HepG2 (cell line): ENCODE results near the gene NAALAD2. TPM values are rescaled to one million over a fixed set of nuclear protein-coding genes. Genes with fewer than 3 reads are reported as not detected.
"Not testable (repeated sequence)": the region's sequence is repeated elsewhere in the genome, so short reads cannot be mapped to it uniquely, and the experiment has no call there.

Experiments
- ATAC-seq: fragments of 200-7000 bp; cut with Tn5 transposase; 3 replicates; pipeline ENCODE4 v1.9.1; 2020; ENCODE audit warnings: mild to moderate bottlenecking, moderate library complexity
- BruUV-seq: library from RNA; stranded (reverse); fragments of 400-500 nt; replicated peaks from 2 replicates; lab custom pipeline; 2021; lab: Mats Ljungman, UMichigan
- CTCF ChIA-PET: fragments of 300-600 bp; formaldehyde crosslinking; extraction: SDS; loops from one replicate; lab custom pipeline; 2021; ENCODE audit warnings: low total read pairs, inconsistent platforms, low intra/inter-chr PET ratio; lab: Yijun Ruan, JAX
- POLR2A ChIA-PET: fragments of 350-600 bp; sonication (Branson Sonifier 250); formaldehyde crosslinking; loops from one replicate; lab custom pipeline; 2020; ENCODE audit warnings: antibody characterized with exemption, inconsistent platforms; lab: Yijun Ruan, JAX
- DNase-seq: peaks from one replicate; pipeline ENCODE4 v3.0.0-alpha.2; 2015; ENCODE audit warnings: low spot score
- FAIRE-seq: peaks from 3 replicates; lab custom pipeline; 2011; peaks lifted over from hg19 to GRCh38; lab: Jason Lieb, UNC
- H2AFZ ChIP-seq: one replicate; pipeline ENCODE4 v1.6.1; 2011; ENCODE audit warnings: low read length, inconsistent platforms
- H3K27ac ChIP-seq: fragments of 300-600 bp; 3 replicates; pipeline ENCODE4 v1.8.0; 2011; ENCODE audit warnings: mixed run types, mild to moderate bottlenecking, mixed read lengths, low read length, inconsistent platforms; ENCODE audit not compliant: insufficient read depth; ENCODE audit errors: extremely low read length
- H3K27me3 ChIP-seq, 2 experiments: fragments of 200-600 bp in 1 of 2; 2 replicates in 1 of 2; 3 replicates in 1 of 2; pipeline versions ENCODE4 v1.6.0 to v1.8.0; 2011; ENCODE audit warnings: low read length in 2 of 2, mild to moderate bottlenecking in 2 of 2, moderate library complexity in 2 of 2, inconsistent platforms in 1 of 2; ENCODE audit not compliant: insufficient read depth in 2 of 2, control insufficient read depth in 1 of 2
- H3K36me3 ChIP-seq, 2 experiments: fragments of 200-600 bp in 1 of 2; replicated peaks in 1 of 2; 2 replicates in 1 of 2; 3 replicates in 1 of 2; pipeline versions ENCODE4 v1.5.1 to v1.8.0; 2011; ENCODE audit warnings: low read length in 2 of 2, inconsistent platforms in 1 of 2; ENCODE audit not compliant: insufficient read depth in 2 of 2, control insufficient read depth in 1 of 2
- H3K4me1 ChIP-seq: 2 replicates; pipeline ENCODE4 v1.5.1; 2012; ENCODE audit warnings: low read length, inconsistent platforms; ENCODE audit not compliant: insufficient read depth
- H3K4me2 ChIP-seq: 2 replicates; pipeline ENCODE4 v1.6.0; 2011; ENCODE audit warnings: low read depth, low read length, inconsistent platforms
- H3K4me3 ChIP-seq, 3 experiments: fragments of 200-600 bp in 1 of 3; sonication (generic), shearing (Covaris generic) in 1 of 3; replicated peaks in 1 of 3; 2 replicates each; pipeline ENCODE4 v1.5.1; 2011 to 2016; ENCODE audit warnings: low read length in 3 of 3, inconsistent platforms in 2 of 3, low read depth in 2 of 3, mild to moderate bottlenecking in 2 of 3, control low read depth in 1 of 3, mixed read lengths in 1 of 3; ENCODE audit not compliant: insufficient read depth in 1 of 3
- H3K79me2 ChIP-seq: one replicate; pipeline ENCODE4 v1.6.1; 2011; ENCODE audit warnings: low read length, inconsistent platforms; ENCODE audit not compliant: insufficient read depth
- H3K9ac ChIP-seq: 2 replicates; pipeline ENCODE4 v1.6.0; 2011; ENCODE audit warnings: mild to moderate bottlenecking, low read depth, low read length, inconsistent platforms; ENCODE audit not compliant: insufficient read depth
- H3K9me3 ChIP-seq: 2 replicates; pipeline ENCODE4 v1.5.1; 2012; ENCODE audit warnings: mild to moderate bottlenecking, low read length
- H4K20me1 ChIP-seq: 2 replicates; pipeline ENCODE4 v1.6.0; 2011; ENCODE audit warnings: inconsistent platforms, mild to moderate bottlenecking, low read length, moderate library complexity; ENCODE audit not compliant: insufficient read depth
- ARID5B ChIP-seq: IDR thresholded peaks from 2 replicates; pipeline ENCODE4 v1.4.0; 2020; ENCODE audit warnings: mild to moderate bottlenecking, missing genetic modification reagents
- DZIP1 ChIP-seq: sonication (generic); formaldehyde crosslinking; IDR thresholded peaks from 2 replicates; pipeline ENCODE4 v1.5.0; 2020; ENCODE audit warnings: mild to moderate bottlenecking, missing genetic modification reagents
- GABPB1 ChIP-seq: IDR thresholded peaks from 2 replicates; pipeline ENCODE4 v1.6.1; 2016; ENCODE audit warnings: mild to moderate bottlenecking, missing genetic modification reagents, moderate library complexity, missing compliant biosample characterization
- HDAC1 ChIP-seq: sonication (generic); formaldehyde crosslinking; IDR thresholded peaks from 2 replicates; pipeline ENCODE4 v1.5.1; 2020; ENCODE audit warnings: mild to moderate bottlenecking, missing genetic modification reagents
- HNF1B ChIP-seq: sonication (generic); formaldehyde crosslinking; IDR thresholded peaks from 2 replicates; pipeline ENCODE4 v1.5.1; 2020; ENCODE audit warnings: mild to moderate bottlenecking, moderate library complexity, missing genetic modification reagents
- MYPOP ChIP-seq: sonication (generic); formaldehyde crosslinking; IDR thresholded peaks from 2 replicates; pipeline ENCODE4 v1.8.1; 2023; ENCODE audit warnings: mild to moderate bottlenecking, moderate library complexity, missing genetic modification reagents
- SAP130 ChIP-seq: IDR thresholded peaks from 2 replicates; pipeline ENCODE4 v1.6.1; 2016; ENCODE audit warnings: low read depth
- ZMYM4 ChIP-seq: sonication (generic); formaldehyde crosslinking; IDR thresholded peaks from 2 replicates; pipeline ENCODE4 v1.8.1; 2023; ENCODE audit warnings: mild to moderate bottlenecking, missing genetic modification reagents
- ZNF281 ChIP-seq: sonication (generic); formaldehyde crosslinking; IDR thresholded peaks from 2 replicates; pipeline ENCODE4 v1.4.0; 2020; ENCODE audit warnings: missing genetic modification reagents, borderline replicate concordance
- WGBS: methylation state at CpG from one replicate; pipeline ENCODE4 v1.1.6; 2017; ENCODE audit warnings: low lambda C conversion rate; 5-methylcytosine and 5-hydroxymethylcytosine counted together
- in situ Hi-C: cut with HindIII; loops from 2 replicates; pipeline ENCODE4 v1.10.0; 2017; ENCODE audit warnings: low pct_unique_long_range_greater_than_20kb; ENCODE audit not compliant: extremely low pct_ligation_motif_present
- intact Hi-C: fragments of 100-400 bp; cut with micrococcal nuclease; formaldehyde crosslinking; loops from one replicate; pipeline ENCODE4 v1.10.0; 2022; ENCODE audit not compliant: unreplicated experiment
- polyA plus RNA-seq, 8 experiments: library from polyadenylated mRNA; depleted of rRNA in 3 of 8; stranded (reverse) in 7 of 8; unstranded in 1 of 8; fragments of >200 nt; fragmentation: Illumina TruSeq in 4 of 8; extraction: Trizol in 4 of 8; gene quantifications; 2 replicates each; pipeline versions ENCODE4 v1.2.1 to v1.2.3, GENCODE V29; 2011 to 2016; ENCODE audit warnings: low read depth in 4 of 8, missing spikeins in 1 of 8, mixed read lengths in 1 of 8; ENCODE audit not compliant: insufficient read depth in 1 of 8
- total RNA-seq, 5 experiments: library from RNA; depleted of rRNA; stranded (reverse); fragments of >200 nt; fragmentation: Illumina TruSeq; extraction: Trizol; gene quantifications; 2 replicates each; pipeline ENCODE4 v1.2.3, GENCODE V29; 2016; ENCODE audit warnings: low read depth in 1 of 5

The NAALAD2 gene
- total and polyA plus RNA-seq, 2 of the 13 experiments (the other 11 are each of a cell fraction or from before 2014, with no cell fraction given), result 8.0 to 8.9 TPM

- H2AFZ ChIP-seq, BruUV-seq, DNase-seq, H3K9ac ChIP-seq, H3K79me2 ChIP-seq, CTCF ChIA-PET, H4K20me1 ChIP-seq, H3K36me3 ChIP-seq, H3K27me3 ChIP-seq, H3K27ac ChIP-seq, FAIRE-seq, H3K9me3 ChIP-seq, in situ Hi-C loops, intact Hi-C loops, H3K4me1 ChIP-seq: not testable (repeated sequence)
- ATAC-seq, result peak; percentile 72
- POLR2A ChIA-PET, result interaction anchor here (1.8 kb wide), 1 partner anchor 17 kb away, joined by 8 read pairs; the partner anchor contains the start of gene CHORDC1
- WGBS, result 49% methylated on average over 11 of the region's 20 CpGs
- Histone ChIP-seq H3K4me3 (peak overlapping the region in 2 of 3 experiments; percentile 44 to 52; a peak in 4 of 6 replicates), H3K4me2 (peak overlapping the region; percentile 76)
- peak; percentile 92 for TF ChIP-seq ZNF281 (CRISPR knock-in tag)
- TF ChIP-seq MYPOP, result peak; percentile 50; the same call in 1 of the 2 replicates
- TF ChIP-seq ZMYM4, result peak; percentile 57
- 0 out of 2 replicates have a peak, but pooled peaks have one; percentile 18 for TF ChIP-seq GABPB1 (CRISPR knock-in tag)
- 0 out of 2 replicates have a peak, but pooled peaks have one; percentile 24 for TF ChIP-seq HNF1B
- TF ChIP-seq SAP130, result peak; percentile 27; the same call in 1 of the 2 replicates
- peak; percentile 58 for TF ChIP-seq ARID5B (CRISPR knock-in tag)
- 0 out of 2 replicates have a peak, but pooled peaks have one; percentile 10 for TF ChIP-seq HDAC1 (CRISPR knock-in tag)
- TF ChIP-seq DZIP1 (CRISPR knock-in tag), result 0 out of 2 replicates have a peak, but pooled peaks have one; percentile 38
Measured at GRCh38 chr11:90239967-90240636, 105.6 kb downstream of the NAALAD2 start.
